Endothelial cell (in vitro differentiated cells): Measurements from ENCODE around the gene PCIF1. TPM values are rescaled to one million over a fixed set of nuclear protein-coding genes. Genes with fewer than 3 reads are reported as not detected.
A peak's percentile ranks its signal among the peaks of the same experiment; 100 is the strongest.

Experiments used
- DNase-seq: peaks from one replicate; pipeline ENCODE4 v3.0.0; 2021; ENCODE audit warnings: low spot score
- H3K27ac Mint-ChIP-seq: one replicate; pipeline ENCODE4 v1.8.0; 2021; ENCODE audit warnings: mixed read lengths, inconsistent platforms; ENCODE audit not compliant: unreplicated experiment
- H3K27me3 Mint-ChIP-seq: one replicate; pipeline ENCODE4 v1.8.0; 2021; ENCODE audit warnings: mild to moderate bottlenecking, moderate library complexity, mixed read lengths, inconsistent platforms; ENCODE audit not compliant: unreplicated experiment
- H3K36me3 Mint-ChIP-seq: one replicate; pipeline ENCODE4 v1.8.0; 2021; ENCODE audit warnings: mild to moderate bottlenecking, low read depth, mixed read lengths, inconsistent platforms; ENCODE audit not compliant: unreplicated experiment
- H3K4me1 Mint-ChIP-seq: one replicate; pipeline ENCODE4 v1.8.0; 2021; ENCODE audit warnings: mild to moderate bottlenecking, mixed read lengths, inconsistent platforms; ENCODE audit not compliant: unreplicated experiment
- H3K4me3 Mint-ChIP-seq: one replicate; pipeline ENCODE4 v1.8.0; 2021; ENCODE audit warnings: mild to moderate bottlenecking, mixed read lengths, inconsistent platforms; ENCODE audit not compliant: unreplicated experiment
- H3K9me3 Mint-ChIP-seq: one replicate; pipeline ENCODE4 v1.8.0; 2021; ENCODE audit warnings: mixed read lengths, inconsistent platforms; ENCODE audit not compliant: unreplicated experiment
- total RNA-seq: library from RNA; stranded (reverse); fragmentation: NEBNext Ultra II Directional; extraction: Animal tissue kit (Norgen Biotek cat#: 25700); gene quantifications from one replicate; pipeline ENCODE4 v1.2.1, GENCODE V29; 2021; ENCODE audit not compliant: unreplicated experiment
- TF ChIP-seq, protein P1 (sequence below): fragments of 200-600 bp; sonication (generic); IDR thresholded peaks from one replicate; pipeline ENCODE4 v1.5.0; 2021; ENCODE audit warnings: antibody characterized with exemption; ENCODE audit not compliant: unreplicated experiment

Gene PCIF1
- total RNA-seq, 1 donor from 2014 or later = 34.8 TPM

DNA sequence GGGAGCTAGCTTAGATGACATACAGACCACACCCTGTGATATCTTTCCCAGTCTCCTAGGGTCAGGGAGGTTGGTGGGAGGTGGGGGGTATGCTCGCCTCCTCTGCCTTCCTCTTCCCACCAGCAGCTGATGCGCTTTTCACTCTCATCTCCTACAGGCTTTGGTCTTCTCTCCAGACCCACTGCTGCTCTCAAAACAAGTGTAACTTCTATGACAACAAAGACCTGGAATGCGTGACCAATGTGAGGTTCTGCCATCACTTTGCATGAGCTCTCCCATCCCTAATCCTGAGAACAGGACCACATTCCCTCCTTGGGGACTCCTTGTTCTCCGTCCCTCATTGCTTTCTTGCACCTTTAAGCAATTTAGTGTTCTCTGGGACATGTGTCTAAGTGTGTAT lies 40.7 kb upstream of the PCIF1 start:
- no peak for DNase-seq
- Mint-ChIP-seq H3K27ac (no peak overlapping the region), H3K36me3 (peaks cover 16% of the 10 kb centered on the region), H3K9me3 (no peaks in the 10 kb centered on the region), H3K4me1 (peaks cover 8% of the 10 kb centered on the region), H3K27me3 (peaks cover 17% of the 10 kb centered on the region), H3K4me3 (peak overlapping the region; percentile 11)
- TF ChIP-seq, protein P1, sequence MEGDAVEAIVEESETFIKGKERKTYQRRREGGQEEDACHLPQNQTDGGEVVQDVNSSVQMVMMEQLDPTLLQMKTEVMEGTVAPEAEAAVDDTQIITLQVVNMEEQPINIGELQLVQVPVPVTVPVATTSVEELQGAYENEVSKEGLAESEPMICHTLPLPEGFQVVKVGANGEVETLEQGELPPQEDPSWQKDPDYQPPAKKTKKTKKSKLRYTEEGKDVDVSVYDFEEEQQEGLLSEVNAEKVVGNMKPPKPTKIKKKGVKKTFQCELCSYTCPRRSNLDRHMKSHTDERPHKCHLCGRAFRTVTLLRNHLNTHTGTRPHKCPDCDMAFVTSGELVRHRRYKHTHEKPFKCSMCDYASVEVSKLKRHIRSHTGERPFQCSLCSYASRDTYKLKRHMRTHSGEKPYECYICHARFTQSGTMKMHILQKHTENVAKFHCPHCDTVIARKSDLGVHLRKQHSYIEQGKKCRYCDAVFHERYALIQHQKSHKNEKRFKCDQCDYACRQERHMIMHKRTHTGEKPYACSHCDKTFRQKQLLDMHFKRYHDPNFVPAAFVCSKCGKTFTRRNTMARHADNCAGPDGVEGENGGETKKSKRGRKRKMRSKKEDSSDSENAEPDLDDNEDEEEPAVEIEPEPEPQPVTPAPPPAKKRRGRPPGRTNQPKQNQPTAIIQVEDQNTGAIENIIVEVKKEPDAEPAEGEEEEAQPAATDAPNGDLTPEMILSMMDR = no peak

DNA sequence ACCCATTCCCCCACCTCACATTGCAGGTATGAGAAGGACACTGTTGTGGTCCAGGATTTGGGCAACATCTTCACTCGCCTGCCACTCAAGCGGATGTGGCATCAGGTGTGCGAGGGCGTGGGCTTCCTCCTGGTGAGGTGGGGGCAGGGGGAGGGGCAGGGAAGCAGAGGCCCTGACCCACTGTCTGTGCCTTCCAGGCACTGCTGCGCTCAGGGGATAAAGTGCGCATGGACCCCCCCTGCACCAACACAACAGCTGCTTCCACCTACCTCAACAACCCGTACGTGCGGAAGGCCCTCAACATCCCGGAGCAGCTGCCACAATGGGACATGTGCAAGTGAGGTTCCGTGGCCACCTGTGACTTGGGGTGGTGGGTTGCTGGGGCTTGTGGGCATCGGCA lies 39.7 kb upstream of the PCIF1 start:
- Mint-ChIP-seq H3K27me3 (peaks cover 17% of the 10 kb centered on the region), H3K36me3 (peaks cover 20% of the 10 kb centered on the region), H3K9me3 (no peaks in the 10 kb centered on the region), H3K4me3 (no peak overlapping the region), H3K4me1 (peaks cover 8% of the 10 kb centered on the region), H3K27ac (no peak overlapping the region)
- TF ChIP-seq, protein P1 = no peak
- no peak for DNase-seq

DNA sequence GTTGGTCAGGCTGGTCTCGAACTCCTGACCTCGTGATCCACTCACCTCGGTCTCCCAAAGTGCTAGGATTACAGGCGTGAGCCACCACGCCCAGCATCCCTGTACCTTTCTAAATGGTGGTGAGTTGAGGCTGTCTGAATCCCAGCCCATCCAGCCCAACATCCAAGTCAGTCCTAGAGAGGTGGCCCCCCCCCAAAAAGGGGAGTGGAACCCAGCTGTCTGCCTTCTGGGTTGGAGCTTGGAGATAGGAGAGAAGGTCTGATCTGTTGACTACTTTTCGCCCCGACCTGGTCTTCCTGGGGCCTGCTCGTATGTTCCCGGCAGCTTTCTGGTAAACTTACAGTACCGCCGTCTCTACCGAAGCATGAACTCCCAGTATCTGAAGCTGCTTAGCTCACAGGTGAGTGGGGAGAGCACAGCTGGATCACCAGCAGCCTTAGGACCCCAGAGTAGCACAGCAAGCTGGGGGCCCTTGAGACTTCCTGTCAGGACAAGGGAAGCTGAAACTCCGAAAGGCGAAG lies 37.8 kb upstream of the PCIF1 start:
- Mint-ChIP-seq H3K9me3 (no peaks in the 10 kb centered on the region), H3K36me3 (peaks cover 20% of the 10 kb centered on the region), H3K27me3 (peaks cover 12% of the 10 kb centered on the region), H3K4me1 (peaks cover 8% of the 10 kb centered on the region), H3K4me3 (no peak overlapping the region), H3K27ac (no peak overlapping the region)
- no peak for DNase-seq
- TF ChIP-seq, protein P1 = no peak

DNA sequence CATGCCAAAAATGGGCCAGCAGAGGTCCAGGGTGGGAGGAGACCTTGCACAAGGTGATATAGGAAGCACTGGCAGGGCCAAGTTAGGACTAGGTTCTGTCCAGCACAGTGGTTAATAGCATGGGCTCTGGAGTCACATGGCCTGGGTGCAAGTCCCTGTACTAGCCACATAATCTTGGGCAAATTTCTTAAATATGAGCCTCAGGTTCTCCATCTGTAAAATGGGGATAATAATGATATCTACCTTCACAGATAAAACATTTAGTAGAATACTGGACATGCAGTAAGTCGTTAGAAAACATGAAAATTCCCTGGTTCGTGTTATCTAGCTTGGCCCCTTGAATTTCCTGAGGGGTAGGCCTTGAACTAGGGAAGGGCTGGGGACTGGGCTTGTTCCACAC lies 37.2 kb upstream of the PCIF1 start:
- TF ChIP-seq, protein P1 = no peak
- no peaks in the 10 kb centered on the region for H3K9me3 Mint-ChIP-seq
- H3K4me3 Mint-ChIP-seq = no peak overlapping the region
- peaks cover 20% of the 10 kb centered on the region for H3K36me3 Mint-ChIP-seq
- H3K27me3 Mint-ChIP-seq = peaks cover 9% of the 10 kb centered on the region
- no peak for DNase-seq
- peaks cover 4% of the 10 kb centered on the region for H3K4me1 Mint-ChIP-seq
- H3K27ac Mint-ChIP-seq = no peak overlapping the region

DNA sequence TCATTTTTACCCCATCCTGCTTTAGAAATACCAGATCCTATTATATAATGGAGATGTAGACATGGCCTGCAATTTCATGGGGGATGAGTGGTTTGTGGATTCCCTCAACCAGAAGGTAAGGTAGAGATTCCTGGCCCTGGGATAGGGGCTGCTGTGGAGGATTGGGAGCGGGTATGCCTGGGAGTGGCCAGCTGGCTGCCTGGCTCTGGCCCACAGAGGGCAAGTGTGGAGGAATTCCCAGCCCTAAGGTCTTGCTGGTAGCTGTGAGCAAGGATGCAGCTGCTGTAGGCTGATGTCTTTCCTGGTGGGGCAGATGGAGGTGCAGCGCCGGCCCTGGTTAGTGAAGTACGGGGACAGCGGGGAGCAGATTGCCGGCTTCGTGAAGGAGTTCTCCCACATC lies 36.8 kb upstream of the PCIF1 start:
- Mint-ChIP-seq H3K4me1 (peaks cover under 1% of the 10 kb centered on the region), H3K9me3 (no peaks in the 10 kb centered on the region), H3K4me3 (no peak overlapping the region), H3K27me3 (peaks cover 6% of the 10 kb centered on the region), H3K36me3 (peaks cover 20% of the 10 kb centered on the region), H3K27ac (no peak overlapping the region)
- no peak for DNase-seq
- TF ChIP-seq, protein P1 = no peak
